Retinal pigment epithelial cell (primary cell): ENCODE measurements around the gene CD2BP2.
"Not testable (repeated sequence)": the region's sequence is repeated elsewhere in the genome, so short reads cannot be mapped to it uniquely, and the experiment has no call there.

Source experiments
- DNase-seq: peaks from one replicate; pipeline ENCODE4 v3.0.0-alpha.2; 2010; ENCODE audit warnings: low read depth
- H3K4me3 ChIP-seq: 2 replicates; pipeline ENCODE4 v1.5.1; 2011; ENCODE audit warnings: mild to moderate bottlenecking, low read length, control low read depth, moderate library complexity
- TF ChIP-seq, protein P1 (sequence below): conservative IDR thresholded peaks from 2 replicates; pipeline ENCODE4 v1.5.1; 2011; ENCODE audit warnings: low read depth, low read length, control low read depth, inconsistent platforms

Gene CD2BP2

GRCh38 chr16:30355144-30355953, at the start of gene CD2BP2:
TSS of gene CD2BP2 (minus strand) at chr16:30355308. CDS start at chr16:30354681, 627 bp downstream.
- TF ChIP-seq, protein P1, sequence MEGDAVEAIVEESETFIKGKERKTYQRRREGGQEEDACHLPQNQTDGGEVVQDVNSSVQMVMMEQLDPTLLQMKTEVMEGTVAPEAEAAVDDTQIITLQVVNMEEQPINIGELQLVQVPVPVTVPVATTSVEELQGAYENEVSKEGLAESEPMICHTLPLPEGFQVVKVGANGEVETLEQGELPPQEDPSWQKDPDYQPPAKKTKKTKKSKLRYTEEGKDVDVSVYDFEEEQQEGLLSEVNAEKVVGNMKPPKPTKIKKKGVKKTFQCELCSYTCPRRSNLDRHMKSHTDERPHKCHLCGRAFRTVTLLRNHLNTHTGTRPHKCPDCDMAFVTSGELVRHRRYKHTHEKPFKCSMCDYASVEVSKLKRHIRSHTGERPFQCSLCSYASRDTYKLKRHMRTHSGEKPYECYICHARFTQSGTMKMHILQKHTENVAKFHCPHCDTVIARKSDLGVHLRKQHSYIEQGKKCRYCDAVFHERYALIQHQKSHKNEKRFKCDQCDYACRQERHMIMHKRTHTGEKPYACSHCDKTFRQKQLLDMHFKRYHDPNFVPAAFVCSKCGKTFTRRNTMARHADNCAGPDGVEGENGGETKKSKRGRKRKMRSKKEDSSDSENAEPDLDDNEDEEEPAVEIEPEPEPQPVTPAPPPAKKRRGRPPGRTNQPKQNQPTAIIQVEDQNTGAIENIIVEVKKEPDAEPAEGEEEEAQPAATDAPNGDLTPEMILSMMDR: no peak
- DNase-seq: peak; percentile 98
- H3K4me3 ChIP-seq: peak within 1 kb of the TSS; percentile 97

- TF ChIP-seq, protein P1: no peak
- DNase-seq: no peak
- H3K4me3 ChIP-seq: no peak overlapping the region
Observed at GRCh38 chr16:30401768-30402425, 46.8 kb upstream of the CD2BP2 start.

DNA sequence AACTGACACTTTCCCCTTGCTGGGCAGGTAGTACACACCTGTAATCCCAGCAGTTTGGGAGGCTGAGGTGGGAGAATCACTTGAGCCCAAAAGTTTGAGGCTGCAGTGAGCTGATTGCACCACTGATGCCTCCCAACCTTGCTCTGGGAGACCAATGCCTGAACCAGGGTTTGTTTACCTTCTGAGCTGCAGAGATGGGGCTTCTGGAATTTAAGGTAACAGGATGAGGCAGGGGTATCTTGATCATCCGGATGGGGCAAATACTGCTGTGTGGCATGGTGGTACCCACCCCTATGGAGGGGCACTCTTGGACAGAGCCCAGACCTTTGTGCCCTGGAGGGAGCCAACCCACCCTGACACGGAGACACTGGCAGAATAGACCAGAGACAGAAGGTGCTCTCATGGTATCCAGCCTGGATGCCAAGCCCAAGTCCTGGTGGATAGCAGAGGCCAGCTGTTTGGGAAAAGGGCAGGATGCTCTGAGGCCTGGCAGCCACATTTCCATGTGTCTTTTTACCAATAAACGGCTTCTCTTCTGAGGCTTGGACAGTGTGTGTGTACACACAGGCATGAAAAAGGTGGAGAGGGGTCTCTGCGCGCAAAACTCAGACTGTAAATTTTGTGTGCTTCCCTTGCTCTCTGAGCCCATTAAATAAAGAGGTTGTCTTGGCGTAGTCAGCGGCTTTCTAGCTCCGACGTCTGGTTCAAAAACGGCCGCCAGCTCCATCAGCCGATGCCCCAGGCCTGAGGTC, 44.5 kb upstream of the CD2BP2 start:
- no peak for DNase-seq
- peak overlapping the region; percentile 73 for H3K4me3 ChIP-seq
- TF ChIP-seq, protein P1: no peak

- no peak overlapping the region for H3K4me3 ChIP-seq
- no peak for DNase-seq
- TF ChIP-seq, protein P1: no peak
Observed at GRCh38 chr16:30398661-30399434, 43.7 kb upstream of the CD2BP2 start.

DNA sequence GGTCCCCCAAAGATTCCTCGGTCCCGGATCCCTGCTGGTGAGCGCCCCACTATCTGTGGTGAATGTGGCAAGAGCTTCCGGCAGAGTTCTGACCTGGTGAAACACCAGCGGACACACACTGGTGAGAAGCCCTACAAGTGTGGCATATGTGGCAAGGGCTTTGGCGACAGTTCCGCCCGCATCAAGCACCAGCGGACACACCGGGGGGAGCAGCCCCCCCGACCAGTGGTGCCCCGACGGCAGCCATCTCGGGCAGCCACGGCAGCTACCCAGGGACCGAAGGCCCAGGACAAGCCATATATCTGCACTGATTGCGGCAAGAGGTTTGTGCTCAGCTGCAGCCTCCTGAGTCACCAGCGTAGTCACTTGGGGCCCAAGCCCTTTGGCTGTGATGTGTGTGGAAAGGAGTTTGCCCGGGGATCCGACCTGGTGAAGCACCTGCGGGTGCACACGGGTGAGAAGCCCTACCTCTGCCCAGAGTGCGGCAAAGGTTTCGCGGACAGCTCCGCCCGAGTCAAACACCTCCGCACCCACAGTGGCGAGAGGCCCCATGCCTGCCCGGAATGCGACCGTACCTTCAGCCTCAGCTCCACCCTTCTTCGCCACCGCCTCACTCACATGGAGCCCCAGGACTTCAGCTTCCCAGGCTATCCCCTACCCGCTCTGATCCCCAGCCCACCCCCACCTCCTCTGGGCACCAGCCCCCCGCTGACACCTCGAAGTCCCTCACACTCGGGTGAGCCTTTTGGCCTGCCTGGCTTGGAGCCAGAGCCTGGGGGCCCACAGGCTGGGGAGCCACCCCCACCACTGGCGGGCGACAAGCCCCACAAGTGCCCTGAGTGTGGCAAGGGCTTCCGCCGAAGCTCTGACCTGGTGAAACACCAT, 42.9 kb upstream of the CD2BP2 start:
- no peak overlapping the region for H3K4me3 ChIP-seq
- TF ChIP-seq, protein P1: no peak
- no peak for DNase-seq

GRCh38 chr16:30397056-30397455, 41.9 kb upstream of the CD2BP2 start:
- H3K4me3 ChIP-seq: no peak overlapping the region
- TF ChIP-seq, protein P1: no peak

GRCh38 chr16:30396627-30397026, 41.5 kb upstream of the CD2BP2 start:
- DNase-seq, H3K4me3 ChIP-seq: not testable (repeated sequence)

More at GRCh38 chr16:30397056-30397455, 41.9 kb upstream of the CD2BP2 start:
- DNase-seq: no peak
